HEK293T (cell line): ENCODE data around the gene SLC25A38.

ENCODE experiments used
- ARNT ChIP-seq: fragments of 450-650 bp; IDR thresholded peaks from 2 replicates; pipeline ENCODE4 v1.6.1; 2017; ENCODE audit warnings: mild to moderate bottlenecking
- ELF4 ChIP-seq: fragments of 450-650 bp; IDR thresholded peaks from 2 replicates; pipeline ENCODE4 v1.6.1; 2017; ENCODE audit warnings: antibody characterized with exemption
- FOXA1 ChIP-seq: fragments of 450-650 bp; IDR thresholded peaks from 2 replicates; pipeline ENCODE4 v1.6.1; 2016; ENCODE audit warnings: mild to moderate bottlenecking
- FOXK2 ChIP-seq: fragments of 450-650 bp; IDR thresholded peaks from 2 replicates; pipeline ENCODE4 v1.6.1; 2016; ENCODE audit warnings: mild to moderate bottlenecking
- FOXM1 ChIP-seq: fragments of 450-650 bp; IDR thresholded peaks from 2 replicates; pipeline ENCODE4 v1.6.1; 2017; ENCODE audit warnings: mild to moderate bottlenecking, borderline replicate concordance
- HDGF ChIP-seq: fragments of 450-650 bp; IDR thresholded peaks from 2 replicates; pipeline ENCODE4 v1.6.1; 2017; ENCODE audit warnings: antibody characterized with exemption, borderline replicate concordance
- SP1 ChIP-seq: fragments of 450-650 bp; IDR thresholded peaks from 2 replicates; pipeline ENCODE4 v1.6.1; 2017
- SUZ12 ChIP-seq: fragments of 450-650 bp; IDR thresholded peaks from 2 replicates; pipeline ENCODE4 v1.6.1; 2016; ENCODE audit warnings: mild to moderate bottlenecking
- ZNF384 ChIP-seq: fragments of 450-650 bp; IDR thresholded peaks from 2 replicates; pipeline ENCODE4 v1.6.1; 2016

- TF ChIP-seq FOXA1, result no peak
- TF ChIP-seq SP1, result no peak
- TF ChIP-seq ZNF384, result no peak
- no peak for TF ChIP-seq HDGF
- TF ChIP-seq FOXK2, result no peak
- TF ChIP-seq FOXM1, result no peak
- no peak for TF ChIP-seq ELF4
- TF ChIP-seq SUZ12, result no peak
- no peak for TF ChIP-seq ARNT
Observed at GRCh38 chr3:39414421-39414907, 31.3 kb downstream of the SLC25A38 start.
